AG04450 (cell line): ENCODE measurements around the gene SMU1. TPM values are rescaled to one million over a fixed set of nuclear protein-coding genes. Genes with fewer than 3 reads are reported as not detected.
A peak's percentile ranks its signal among the peaks of the same experiment; 100 is the strongest.

Experiments used
- CTCF ChIA-PET: fragments of 300-600, 350-600 bp; formaldehyde crosslinking; extraction: SDS; loops from one replicate; lab custom pipeline; 2022; ENCODE audit warnings: antibody characterized with exemption, inconsistent platforms; lab: Charles Lee
- POLR2A ChIA-PET: fragments of 350-600 bp; formaldehyde crosslinking; extraction: SDS; loops from one replicate; lab custom pipeline; 2021; ENCODE audit warnings: antibody characterized with exemption, inconsistent platforms; lab: Yijun Ruan, JAX
- DNase-seq: peaks from one replicate; pipeline ENCODE4 v3.0.0-alpha.2; 2011; ENCODE audit warnings: low read depth, low spot score
- H3K27ac ChIP-seq: one replicate; pipeline ENCODE4 v1.5.1; 2012; ENCODE audit warnings: low read depth, low read length, control low read depth
- H3K27me3 ChIP-seq: one replicate; pipeline ENCODE4 v1.6.0; 2012; ENCODE audit warnings: low read length; ENCODE audit not compliant: control insufficient read depth, insufficient read depth
- H3K4me3 ChIP-seq: 2 replicates; pipeline ENCODE4 v1.5.1; 2011; ENCODE audit warnings: mild to moderate bottlenecking, low read depth, low read length, control low read depth
- H3K9me3 ChIP-seq: 2 replicates; pipeline ENCODE4 v1.5.1; 2012; ENCODE audit warnings: low read length; ENCODE audit not compliant: control insufficient read depth, insufficient read depth
- polyA plus RNA-seq: library from polyadenylated mRNA; depleted of rRNA; stranded (reverse); fragments of >200 nt; gene quantifications from 2 replicates; pipeline ENCODE4 v1.2.3, GENCODE V29; 2011
- TF ChIP-seq, protein P1 (sequence below): IDR thresholded peaks from 2 replicates; pipeline ENCODE4 v1.5.1; 2011; ENCODE audit warnings: low read depth, low read length, control low read depth, inconsistent platforms

Gene SMU1
- polyA plus RNA-seq, 1 experiment, result 19.6 TPM

DNA sequence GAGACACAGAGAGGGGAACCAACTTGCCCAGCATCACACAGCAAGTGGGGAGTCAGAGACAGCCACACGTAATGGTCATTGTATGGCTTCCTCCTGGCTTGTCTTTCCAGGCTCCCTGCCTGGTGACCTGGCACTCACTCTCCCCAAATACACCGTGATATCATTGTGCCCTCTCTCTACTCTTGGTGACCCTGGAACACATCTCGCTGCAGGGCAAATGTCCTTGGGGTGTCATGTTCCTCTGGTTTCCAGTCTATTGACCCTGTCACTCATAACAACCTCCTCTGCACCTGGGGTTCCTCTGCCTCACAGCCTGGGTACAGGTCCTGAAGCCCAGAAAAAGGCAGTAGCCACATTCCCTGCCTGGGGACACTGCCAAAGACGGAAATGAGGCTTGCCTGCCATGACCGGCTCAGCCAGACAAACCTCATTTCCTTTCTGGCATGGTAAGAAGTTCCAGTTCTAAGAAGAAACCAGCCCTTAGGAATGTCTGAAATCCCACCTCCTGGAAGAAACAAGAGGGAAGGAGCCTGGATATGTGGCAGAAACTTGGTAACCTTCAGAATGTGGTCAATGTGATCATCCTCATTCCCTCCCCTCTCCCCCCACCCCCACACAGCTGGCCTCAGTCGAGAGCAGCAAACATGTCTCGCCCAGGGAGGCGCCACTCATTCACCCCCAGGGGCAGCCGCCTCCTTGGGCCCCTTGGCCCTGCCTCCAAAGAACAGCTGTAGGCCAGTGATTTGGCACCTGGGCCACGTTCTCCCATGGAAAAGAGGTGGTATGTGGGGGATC lies 30.6 kb upstream of the SMU1 start:
- ChIA-PET CTCF (interaction anchor here (0.6 kb wide), 1 partner anchor 9 kb away, joined by 5 read pairs; no protein-coding TSS in a partner anchor), POLR2A (interaction anchor here (0.6 to 1.1 kb wide), 2 partner anchors 75 to 119 kb away, joined by 3 to 5 read pairs; no protein-coding TSS in a partner anchor)
- Histone ChIP-seq H3K27me3 (no peaks in the 10 kb centered on the region), H3K9me3 (no peaks in the 10 kb centered on the region), H3K4me3 (no peak overlapping the region), H3K27ac (peak overlapping the region; percentile 93)
- TF ChIP-seq, protein P1, sequence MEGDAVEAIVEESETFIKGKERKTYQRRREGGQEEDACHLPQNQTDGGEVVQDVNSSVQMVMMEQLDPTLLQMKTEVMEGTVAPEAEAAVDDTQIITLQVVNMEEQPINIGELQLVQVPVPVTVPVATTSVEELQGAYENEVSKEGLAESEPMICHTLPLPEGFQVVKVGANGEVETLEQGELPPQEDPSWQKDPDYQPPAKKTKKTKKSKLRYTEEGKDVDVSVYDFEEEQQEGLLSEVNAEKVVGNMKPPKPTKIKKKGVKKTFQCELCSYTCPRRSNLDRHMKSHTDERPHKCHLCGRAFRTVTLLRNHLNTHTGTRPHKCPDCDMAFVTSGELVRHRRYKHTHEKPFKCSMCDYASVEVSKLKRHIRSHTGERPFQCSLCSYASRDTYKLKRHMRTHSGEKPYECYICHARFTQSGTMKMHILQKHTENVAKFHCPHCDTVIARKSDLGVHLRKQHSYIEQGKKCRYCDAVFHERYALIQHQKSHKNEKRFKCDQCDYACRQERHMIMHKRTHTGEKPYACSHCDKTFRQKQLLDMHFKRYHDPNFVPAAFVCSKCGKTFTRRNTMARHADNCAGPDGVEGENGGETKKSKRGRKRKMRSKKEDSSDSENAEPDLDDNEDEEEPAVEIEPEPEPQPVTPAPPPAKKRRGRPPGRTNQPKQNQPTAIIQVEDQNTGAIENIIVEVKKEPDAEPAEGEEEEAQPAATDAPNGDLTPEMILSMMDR, result no peak
- peak; percentile 71 for DNase-seq

DNA sequence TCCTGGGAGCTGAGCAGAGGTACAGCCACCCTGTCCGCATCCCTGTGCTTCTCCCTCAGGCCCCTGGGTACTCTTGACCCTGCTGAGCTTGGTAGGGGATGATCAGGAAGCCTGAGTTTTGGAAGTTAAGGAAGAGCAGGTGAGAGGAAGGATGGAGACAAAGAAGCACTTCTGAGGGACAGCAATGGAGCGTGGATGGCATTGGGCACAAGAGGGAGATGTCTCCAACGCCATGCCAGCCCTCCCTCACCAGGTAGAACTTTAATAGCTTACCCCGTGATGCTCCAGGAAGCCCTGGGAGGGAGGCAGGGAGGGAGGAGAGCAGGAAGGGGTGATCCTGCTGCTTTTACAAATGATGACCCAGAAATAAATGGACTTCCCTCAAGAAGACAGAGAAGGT lies 29.9 kb upstream of the SMU1 start:
- DNase-seq, result no peak
- ChIA-PET CTCF (interaction anchor here (0.6 kb wide), 1 partner anchor 9 kb away, joined by 5 read pairs; no protein-coding TSS in a partner anchor), POLR2A (interaction anchor here (0.6 to 0.7 kb wide), 2 partner anchors 11 to 21 kb away, joined by 3 to 8 read pairs; no protein-coding TSS in a partner anchor)
- H3K27me3 ChIP-seq, result no peaks in the 10 kb centered on the region
- peak overlapping the region; percentile 93 for H3K27ac ChIP-seq
- no peaks in the 10 kb centered on the region for H3K9me3 ChIP-seq
- no peak overlapping the region for H3K4me3 ChIP-seq
- TF ChIP-seq, protein P1, result no peak

DNA sequence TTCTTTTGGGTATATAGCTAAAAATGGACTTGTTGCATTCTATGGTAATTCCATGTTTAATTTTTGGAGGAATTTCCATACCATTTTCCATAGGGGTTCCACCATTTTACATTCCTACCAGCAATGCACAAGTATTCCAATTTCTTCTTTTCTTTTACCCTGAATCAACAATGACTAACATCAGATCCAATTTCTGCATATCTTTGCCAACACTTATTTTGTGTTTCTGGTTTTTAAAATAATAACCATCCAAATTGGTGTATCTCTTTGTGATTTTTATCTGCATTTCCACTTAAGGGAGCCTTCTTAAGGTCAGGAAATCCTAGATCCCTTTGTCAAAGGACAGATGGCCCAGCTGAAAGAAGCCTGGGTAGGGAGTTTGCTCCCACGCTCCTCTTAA lies 29.5 kb upstream of the SMU1 start:
- Histone ChIP-seq H3K9me3 (no peaks in the 10 kb centered on the region), H3K27ac (peak overlapping the region; percentile 93), H3K4me3 (no peak overlapping the region), H3K27me3 (no peaks in the 10 kb centered on the region)
- CTCF ChIA-PET, result no interaction called here
- TF ChIP-seq, protein P1, result no peak
- DNase-seq, result no peak
- POLR2A ChIA-PET, result interaction anchor here (0.6 to 0.7 kb wide), 2 partner anchors 11 to 21 kb away, joined by 3 to 8 read pairs; no protein-coding TSS in a partner anchor

DNA sequence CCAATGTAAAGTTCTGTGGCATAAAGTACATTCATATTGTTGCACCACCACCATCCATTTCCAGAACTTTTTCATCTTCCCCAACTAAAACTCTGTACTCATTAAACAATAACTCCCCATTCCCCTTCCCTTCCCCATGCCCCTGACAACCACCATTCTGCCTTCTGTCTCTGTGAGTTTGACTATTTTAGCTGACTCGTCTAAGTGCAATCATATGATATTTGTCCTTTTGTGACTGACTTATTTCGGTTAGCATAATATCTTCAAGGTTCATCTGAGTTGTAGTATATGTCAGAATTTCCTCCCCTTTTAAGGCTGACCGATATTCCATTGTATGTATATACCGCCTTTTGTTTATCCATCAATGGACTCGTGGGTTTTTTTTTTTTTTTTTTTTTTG lies 29.0 kb upstream of the SMU1 start:
- ChIA-PET CTCF (no interaction called here), POLR2A (interaction anchor here (0.6 to 0.7 kb wide), 2 partner anchors 10 to 21 kb away, joined by 3 to 8 read pairs; no protein-coding TSS in a partner anchor)
- Histone ChIP-seq H3K27me3 (no peaks in the 10 kb centered on the region), H3K4me3 (no peak overlapping the region), H3K27ac (no peak overlapping the region), H3K9me3 (no peaks in the 10 kb centered on the region)
- TF ChIP-seq, protein P1, result no peak
- no peak for DNase-seq

DNA sequence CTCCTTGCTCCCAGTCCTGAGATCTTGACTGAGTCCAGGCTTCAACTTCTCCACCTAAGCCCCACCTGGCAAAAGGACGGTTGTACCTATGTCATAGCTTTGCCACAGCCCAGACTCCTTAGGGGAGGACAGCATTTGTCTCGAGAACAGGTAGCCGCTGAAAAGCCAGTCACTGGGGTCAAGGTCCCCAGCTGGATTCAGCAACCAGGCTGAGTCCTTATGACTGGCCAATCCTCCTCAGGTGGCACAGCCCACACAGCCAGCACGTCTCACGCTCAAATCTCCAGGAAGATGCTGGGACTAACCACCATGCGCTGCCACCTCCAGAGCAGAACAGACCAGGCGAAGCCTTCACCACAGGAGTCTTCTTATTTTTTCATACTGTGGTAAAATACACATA lies 27.9 kb upstream of the SMU1 start:
- Histone ChIP-seq H3K4me3 (no peak overlapping the region), H3K27ac (no peak overlapping the region), H3K9me3 (no peaks in the 10 kb centered on the region), H3K27me3 (no peaks in the 10 kb centered on the region)
- ChIA-PET CTCF (no interaction called here), POLR2A (no interaction called here)
- no peak for DNase-seq
- TF ChIP-seq, protein P1, result no peak
